ENCODE results near the gene WDR27. TPM values are rescaled to one million over a fixed set of nuclear protein-coding genes. Genes with fewer than 3 reads are reported as not detected.

The WDR27 gene
- polyA plus RNA-seq, 1 donor from 2014 or later = 35.8 TPM

DNA sequence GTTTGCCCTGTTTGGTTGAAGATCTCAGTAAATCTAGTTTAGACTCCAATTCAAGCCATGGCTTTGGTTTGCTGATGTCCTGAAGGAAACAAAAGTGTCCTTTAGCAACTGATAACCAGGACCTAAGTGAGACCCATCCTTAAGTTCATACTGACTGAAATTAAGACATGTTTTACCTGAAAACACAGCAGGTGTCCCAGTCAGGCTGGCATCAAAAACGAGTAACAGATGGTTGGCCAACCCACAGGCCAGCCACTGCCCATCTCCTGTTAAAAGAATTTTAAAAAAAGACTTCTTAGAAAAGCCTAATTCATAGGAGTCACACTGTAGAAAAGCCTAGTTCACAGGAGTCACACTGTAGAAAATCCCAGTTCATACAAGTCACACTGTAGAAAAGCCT is 58.3 kb downstream of the WDR27 start:
- TF ChIP-seq CTCF (IDR thresholded peaks at IDR 0.05; ENCODE audit: poor library complexity, severe bottlenecking) = no peak
- TF ChIP-seq POLR2AphosphoS5 (IDR thresholded peaks at IDR 0.05) = no peak
- TF ChIP-seq EP300 (conservative IDR thresholded peaks at IDR 0.05; ENCODE audit: poor library complexity, severe bottlenecking) = no peak
- TF ChIP-seq MXI1 (conservative IDR thresholded peaks at IDR 0.05; ENCODE audit: poor library complexity, severe bottlenecking) = no peak
- TF ChIP-seq RAD21 (conservative IDR thresholded peaks at IDR 0.05) = no peak
- no peak for TF ChIP-seq EZH2 (IDR thresholded peaks at IDR 0.05; ENCODE audit: borderline replicate concordance, insufficient read depth, low read length, poor library complexity, severe bottlenecking)
- no peak for TF ChIP-seq SMC3 (conservative IDR thresholded peaks at IDR 0.05; ENCODE audit: poor library complexity)
- TF ChIP-seq TAF1 (IDR thresholded peaks at IDR 0.05; ENCODE audit: low read depth) = no peak
- TF ChIP-seq, protein P1, sequence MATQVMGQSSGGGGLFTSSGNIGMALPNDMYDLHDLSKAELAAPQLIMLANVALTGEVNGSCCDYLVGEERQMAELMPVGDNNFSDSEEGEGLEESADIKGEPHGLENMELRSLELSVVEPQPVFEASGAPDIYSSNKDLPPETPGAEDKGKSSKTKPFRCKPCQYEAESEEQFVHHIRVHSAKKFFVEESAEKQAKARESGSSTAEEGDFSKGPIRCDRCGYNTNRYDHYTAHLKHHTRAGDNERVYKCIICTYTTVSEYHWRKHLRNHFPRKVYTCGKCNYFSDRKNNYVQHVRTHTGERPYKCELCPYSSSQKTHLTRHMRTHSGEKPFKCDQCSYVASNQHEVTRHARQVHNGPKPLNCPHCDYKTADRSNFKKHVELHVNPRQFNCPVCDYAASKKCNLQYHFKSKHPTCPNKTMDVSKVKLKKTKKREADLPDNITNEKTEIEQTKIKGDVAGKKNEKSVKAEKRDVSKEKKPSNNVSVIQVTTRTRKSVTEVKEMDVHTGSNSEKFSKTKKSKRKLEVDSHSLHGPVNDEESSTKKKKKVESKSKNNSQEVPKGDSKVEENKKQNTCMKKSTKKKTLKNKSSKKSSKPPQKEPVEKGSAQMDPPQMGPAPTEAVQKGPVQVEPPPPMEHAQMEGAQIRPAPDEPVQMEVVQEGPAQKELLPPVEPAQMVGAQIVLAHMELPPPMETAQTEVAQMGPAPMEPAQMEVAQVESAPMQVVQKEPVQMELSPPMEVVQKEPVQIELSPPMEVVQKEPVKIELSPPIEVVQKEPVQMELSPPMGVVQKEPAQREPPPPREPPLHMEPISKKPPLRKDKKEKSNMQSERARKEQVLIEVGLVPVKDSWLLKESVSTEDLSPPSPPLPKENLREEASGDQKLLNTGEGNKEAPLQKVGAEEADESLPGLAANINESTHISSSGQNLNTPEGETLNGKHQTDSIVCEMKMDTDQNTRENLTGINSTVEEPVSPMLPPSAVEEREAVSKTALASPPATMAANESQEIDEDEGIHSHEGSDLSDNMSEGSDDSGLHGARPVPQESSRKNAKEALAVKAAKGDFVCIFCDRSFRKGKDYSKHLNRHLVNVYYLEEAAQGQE (IDR thresholded peaks at IDR 0.05; ENCODE audit: borderline replicate concordance) = no peak
- H3K9me3 ChIP-seq (ENCODE audit: low read length) = no peaks in the 10 kb centered on the region
- H3K9ac ChIP-seq (ENCODE audit: low read length) = no peak overlapping the region
- no peak overlapping the region for H3K4me3 ChIP-seq (ENCODE audit: low read length)
- H3F3A ChIP-seq (ENCODE audit: insufficient read depth, low read length, poor library complexity, severe bottlenecking) = no peaks in the 10 kb centered on the region
- no peaks in the 10 kb centered on the region for H3K27me3 ChIP-seq (ENCODE audit: insufficient read depth, low read depth, low read length)
- no peak overlapping the region for H3K27ac ChIP-seq (ENCODE audit: low read length)
- H4K20me1 ChIP-seq (ENCODE audit: insufficient read depth) = no peaks in the 10 kb centered on the region
- no peak overlapping the region for H2AFZ ChIP-seq (ENCODE audit: low read depth, low read length)
- no peaks in the 10 kb centered on the region for H3K79me2 ChIP-seq (replicated peaks; ENCODE audit: insufficient read depth, low read length)
- no peak overlapping the region for H3K4me2 ChIP-seq (ENCODE audit: low read length)
- no peaks in the 10 kb centered on the region for H3K36me3 ChIP-seq (ENCODE audit: insufficient read depth, low read length)
- no peaks in the 10 kb centered on the region for H3K9me2 ChIP-seq (ENCODE audit: insufficient read depth, low read length)

DNA sequence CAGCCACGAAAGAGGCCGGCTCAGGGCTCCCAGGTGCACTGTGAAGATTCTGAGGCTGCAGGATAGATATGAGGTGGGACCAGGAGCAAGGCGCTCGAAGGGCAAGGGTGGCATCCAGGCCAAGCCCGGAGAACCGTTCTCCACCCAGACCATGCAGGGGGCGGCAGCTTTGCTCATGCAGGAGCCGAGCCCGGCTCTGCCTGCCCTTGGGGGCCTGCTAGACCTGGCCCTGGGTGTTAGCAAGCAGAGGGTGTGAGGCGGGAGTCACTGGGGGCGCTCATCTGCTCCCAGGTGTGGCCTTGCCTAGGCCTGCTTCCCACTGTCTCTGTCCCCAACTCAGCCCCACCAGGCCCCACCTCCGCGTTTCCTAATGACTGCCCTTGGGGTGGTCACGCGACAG is 59.4 kb downstream of the WDR27 start:
- Histone ChIP-seq H3K36me3 (ENCODE audit: insufficient read depth, low read length) (no peaks in the 10 kb centered on the region), H3K4me2 (ENCODE audit: low read length) (no peak overlapping the region), H4K20me1 (ENCODE audit: insufficient read depth) (no peaks in the 10 kb centered on the region), H3F3A (ENCODE audit: insufficient read depth, low read length, poor library complexity, severe bottlenecking) (no peaks in the 10 kb centered on the region), H3K4me3 (ENCODE audit: low read length) (no peak overlapping the region), H3K79me2 (replicated peaks; ENCODE audit: insufficient read depth, low read length) (no peaks in the 10 kb centered on the region), H3K9me2 (ENCODE audit: insufficient read depth, low read length) (no peaks in the 10 kb centered on the region), H3K9me3 (ENCODE audit: low read length) (no peaks in the 10 kb centered on the region), H2AFZ (ENCODE audit: low read depth, low read length) (no peak overlapping the region), H3K27me3 (ENCODE audit: insufficient read depth, low read depth, low read length) (no peaks in the 10 kb centered on the region), H3K27ac (ENCODE audit: low read length) (no peak overlapping the region), H3K9ac (ENCODE audit: low read length) (no peak overlapping the region)
- TF ChIP-seq EP300 (conservative IDR thresholded peaks at IDR 0.05; ENCODE audit: poor library complexity, severe bottlenecking) = no peak
- TF ChIP-seq, protein P1 (IDR thresholded peaks at IDR 0.05; ENCODE audit: borderline replicate concordance) = no peak
- no peak for TF ChIP-seq MXI1 (conservative IDR thresholded peaks at IDR 0.05; ENCODE audit: poor library complexity, severe bottlenecking)
- TF ChIP-seq EZH2 (IDR thresholded peaks at IDR 0.05; ENCODE audit: borderline replicate concordance, insufficient read depth, low read length, poor library complexity, severe bottlenecking) = no peak
- no peak for TF ChIP-seq CTCF (IDR thresholded peaks at IDR 0.05; ENCODE audit: poor library complexity, severe bottlenecking)
- no peak for TF ChIP-seq POLR2AphosphoS5 (IDR thresholded peaks at IDR 0.05)
- TF ChIP-seq TAF1 (IDR thresholded peaks at IDR 0.05; ENCODE audit: low read depth) = no peak
- no peak for TF ChIP-seq SMC3 (conservative IDR thresholded peaks at IDR 0.05; ENCODE audit: poor library complexity)
- no peak for TF ChIP-seq RAD21 (conservative IDR thresholded peaks at IDR 0.05)

Data from neural cell (in vitro differentiated cells).